HCT116 (cell line): ENCODE data around the gene PLXDC1. TPM values are rescaled to one million over a fixed set of nuclear protein-coding genes. Genes with fewer than 3 reads are reported as not detected.

Experiments
- ATAC-seq: fragments of 200-7000 bp; cut with Tn5 transposase; 2 replicates; pipeline ENCODE4 v1.9.1; 2020; ENCODE audit warnings: mild to moderate bottlenecking, moderate library complexity
- BruUV-seq: library from RNA; stranded (reverse); fragments of 400-500 nt; replicated peaks from 2 replicates; lab custom pipeline; 2021; lab: Mats Ljungman, UMichigan
- CTCF ChIA-PET: fragments of 300-600 bp; sonication (Branson Sonifier 250); formaldehyde crosslinking; loops from one replicate; lab custom pipeline; 2021; ENCODE audit warnings: antibody characterized with exemption; lab: Charles Lee
- POLR2A ChIA-PET: fragments of 300-600, 350-600 bp; sonication (Branson Sonifier 250); formaldehyde crosslinking; loops from one replicate; lab custom pipeline; 2021; ENCODE audit warnings: antibody characterized with exemption; lab: Charles Lee
- RAD21 ChIA-PET, 2 experiments: fragments of 300-600 bp; sonication (Branson Sonifier 250); formaldehyde crosslinking; loops; one replicate each; lab custom pipeline; 2023; ENCODE audit warnings: low total read pairs in 2 of 2; ENCODE audit not compliant: uncharacterized antibody in 2 of 2, unreplicated experiment in 2 of 2, low non-redundant PET in 1 of 2; lab: Charles Lee
- DNase-seq: peaks from one replicate; pipeline ENCODE4 v3.0.0-alpha.2; 2010; ENCODE audit warnings: low read depth, low spot score
- H2AFZ ChIP-seq: fragments of 200-600 bp; shearing (Covaris generic), sonication (generic); 2 replicates; pipeline ENCODE4 v1.6.1; 2017; ENCODE audit warnings: low read depth, mixed run types, mixed read lengths, antibody characterized with exemption, low read length; ENCODE audit not compliant: poor library complexity, severe bottlenecking
- H3K27ac ChIP-seq: 2 replicates; pipeline ENCODE4 v1.5.1; 2012; ENCODE audit warnings: low read depth, low read length
- H3K27me3 ChIP-seq: fragments of 200-600 bp; sonication (generic); 2 replicates; pipeline ENCODE4 v1.6.1; 2016; ENCODE audit warnings: mixed run types, low read length, mixed read lengths; ENCODE audit not compliant: insufficient read depth
- H3K36me3 ChIP-seq, 2 experiments: fragments of 200-500 bp in 1 of 2; fragments of 200-600 bp in 1 of 2; sonication (Bioruptor generic) in 1 of 2; sonication (generic) in 1 of 2; 2 replicates each; pipeline versions ENCODE4 v1.5.1 to v1.6.1; 2014 to 2016; ENCODE audit warnings: low read length in 2 of 2, inconsistent platforms in 1 of 2, mixed read lengths in 1 of 2, mixed run types in 1 of 2; ENCODE audit not compliant: insufficient read depth in 2 of 2, control insufficient read depth in 1 of 2
- H3K4me1 ChIP-seq, 2 experiments: fragments of 200-600 bp in 1 of 2; sonication (generic) in 1 of 2; 2 replicates each; pipeline versions ENCODE4 v1.5.1 to v1.6.1; 2012 to 2017; ENCODE audit warnings: low read length in 2 of 2, inconsistent platforms in 1 of 2, mild to moderate bottlenecking in 1 of 2, mixed read lengths in 1 of 2, mixed run types in 1 of 2, moderate library complexity in 1 of 2; ENCODE audit not compliant: insufficient read depth in 2 of 2, control insufficient read depth in 1 of 2
- H3K4me2 ChIP-seq: fragments of 200-600 bp; sonication (generic); 2 replicates; pipeline ENCODE4 v1.6.1; 2017; ENCODE audit warnings: mixed run types, low read length, mixed read lengths
- H3K4me3 ChIP-seq, 2 experiments: fragments of 200-600 bp in 1 of 2; sonication (generic) in 1 of 2; replicated peaks in 1 of 2; 2 replicates each; pipeline ENCODE4 v1.5.1; 2011 to 2016; ENCODE audit warnings: low read length in 2 of 2, control low read depth in 1 of 2, low read depth in 1 of 2, mild to moderate bottlenecking in 1 of 2, mixed read lengths in 1 of 2, mixed run types in 1 of 2
- H3K79me2 ChIP-seq: fragments of 200-600 bp; sonication (generic); 2 replicates; pipeline ENCODE4 v1.6.1; 2017; ENCODE audit warnings: mild to moderate bottlenecking, mixed run types, low read length, moderate library complexity, mixed read lengths; ENCODE audit not compliant: insufficient read depth
- H3K9ac ChIP-seq: fragments of 200-600 bp; sonication (generic); 2 replicates; pipeline ENCODE4 v1.6.1; 2016; ENCODE audit warnings: low read length, mixed read lengths
- H3K9me2 ChIP-seq: fragments of 200-600 bp; sonication (generic), shearing (Covaris generic); 2 replicates; pipeline ENCODE4 v1.6.1; 2017; ENCODE audit warnings: mixed run types, mild to moderate bottlenecking, moderate library complexity; ENCODE audit not compliant: insufficient read depth
- H3K9me3 ChIP-seq, 2 experiments: fragments of 200-500 bp in 1 of 2; fragments of 200-600 bp in 1 of 2; sonication (Bioruptor generic) in 1 of 2; sonication (generic) in 1 of 2; 2 replicates each; pipeline ENCODE4 v1.6.1; 2014 to 2017; ENCODE audit warnings: low read length in 2 of 2, mixed read lengths in 2 of 2, inconsistent platforms in 1 of 2, low read depth in 1 of 2, mild to moderate bottlenecking in 1 of 2, mixed run types in 1 of 2, moderate library complexity in 1 of 2; ENCODE audit not compliant: control insufficient read depth in 1 of 2, insufficient read depth in 1 of 2
- H4K20me1 ChIP-seq: fragments of 200-600 bp; sonication (generic), shearing (Covaris generic); 2 replicates; pipeline ENCODE4 v1.6.1; 2017; ENCODE audit warnings: mixed run types, mild to moderate bottlenecking, moderate library complexity; ENCODE audit not compliant: insufficient read depth
- ELF1 ChIP-seq: IDR thresholded peaks from 2 replicates; pipeline ENCODE4 v1.6.1; 2012; ENCODE audit warnings: low read depth, borderline replicate concordance
- POLR2A ChIP-seq: IDR thresholded peaks from 2 replicates; pipeline ENCODE4 v1.7.0; 2011; ENCODE audit warnings: borderline replicate concordance; ENCODE audit not compliant: insufficient read depth, insufficient read length; ENCODE audit errors: extremely low read depth
- SIN3A ChIP-seq: IDR thresholded peaks from 2 replicates; pipeline ENCODE4 v1.6.1; 2012; ENCODE audit warnings: low read depth
- SRF ChIP-seq: IDR thresholded peaks from 2 replicates; pipeline ENCODE4 v1.6.1; 2012; ENCODE audit warnings: low read depth
- TCF7L2 ChIP-seq: IDR thresholded peaks from 2 replicates; pipeline ENCODE4 v1.7.0; 2011; ENCODE audit warnings: borderline replicate concordance, inconsistent platforms; ENCODE audit not compliant: insufficient read depth, insufficient read length; ENCODE audit errors: extremely low read depth
- ZFX ChIP-seq: fragments of 450-650 bp; IDR thresholded peaks from 2 replicates; pipeline ENCODE4 v1.6.1; 2017
- intact Hi-C: fragments of 100-400 bp; cut with micrococcal nuclease; formaldehyde crosslinking; loops from 2 replicates; pipeline ENCODE4 v1.10.0; 2022
- total RNA-seq: library from RNA; stranded (reverse); gene quantifications from one replicate; pipeline ENCODE4 v1.2.1, GENCODE V29; 2021; ENCODE audit not compliant: unreplicated experiment
- TF ChIP-seq, protein P1 (sequence below), 3 experiments: fragments of 200-600 bp in 1 of 3; sonication (generic) in 1 of 3; IDR thresholded peaks in 2 of 3; conservative IDR thresholded peaks in 1 of 3; 2 replicates each; pipeline ENCODE4 v1.5.1; 2012 to 2017; ENCODE audit warnings: low read depth in 2 of 3, low read length in 2 of 3, antibody characterized with exemption in 1 of 3, borderline replicate concordance in 1 of 3, control low read depth in 1 of 3, mild to moderate bottlenecking in 1 of 3, mixed read lengths in 1 of 3, mixed run types in 1 of 3, moderate library complexity in 1 of 3; ENCODE audit not compliant: insufficient read depth in 1 of 3
- TF ChIP-seq, protein P2 (sequence below): IDR thresholded peaks from 2 replicates; pipeline ENCODE4 v1.6.1; 2012

The PLXDC1 gene
- total RNA-seq, 1 experiment from 2014 or later: 1.8 TPM

- intact Hi-C loops: no loop called here
- no peak overlapping the region for H3K27ac ChIP-seq
- DNase-seq: no peak
Observed at GRCh38 chr17:39187152-39187830, 35.9 kb upstream of the PLXDC1 start.

GRCh38 chr17:39186481-39187002 is 35.1 kb upstream of the PLXDC1 start:
- ChIA-PET CTCF (interaction anchor here (0.9 kb wide), 1 partner anchor 22 kb away, joined by 4 read pairs; no protein-coding TSS in a partner anchor), POLR2A (no interaction called here), RAD21 (no interaction called here)
- BruUV-seq: no TSS peak
- Histone ChIP-seq H4K20me1 (no peaks in the 10 kb centered on the region), H3K9ac (no peak overlapping the region), H3K27ac (no peak overlapping the region), H3K27me3 (no peaks in the 10 kb centered on the region), H2AFZ (no peak overlapping the region), H3K4me2 (no peak overlapping the region), H3K4me1 (no peaks in the 10 kb centered on the region), H3K79me2 (no peaks in the 10 kb centered on the region), H3K9me2 (no peaks in the 10 kb centered on the region), H3K36me3 (peaks cover 12 to 26% of the 10 kb centered on the region in 2 experiments; a peak in 3 of 4 replicates), H3K4me3 (no peak overlapping the region), H3K9me3 (no peaks in the 10 kb centered on the region)
- intact Hi-C loops: no loop called here
- TF ChIP-seq, protein P1, sequence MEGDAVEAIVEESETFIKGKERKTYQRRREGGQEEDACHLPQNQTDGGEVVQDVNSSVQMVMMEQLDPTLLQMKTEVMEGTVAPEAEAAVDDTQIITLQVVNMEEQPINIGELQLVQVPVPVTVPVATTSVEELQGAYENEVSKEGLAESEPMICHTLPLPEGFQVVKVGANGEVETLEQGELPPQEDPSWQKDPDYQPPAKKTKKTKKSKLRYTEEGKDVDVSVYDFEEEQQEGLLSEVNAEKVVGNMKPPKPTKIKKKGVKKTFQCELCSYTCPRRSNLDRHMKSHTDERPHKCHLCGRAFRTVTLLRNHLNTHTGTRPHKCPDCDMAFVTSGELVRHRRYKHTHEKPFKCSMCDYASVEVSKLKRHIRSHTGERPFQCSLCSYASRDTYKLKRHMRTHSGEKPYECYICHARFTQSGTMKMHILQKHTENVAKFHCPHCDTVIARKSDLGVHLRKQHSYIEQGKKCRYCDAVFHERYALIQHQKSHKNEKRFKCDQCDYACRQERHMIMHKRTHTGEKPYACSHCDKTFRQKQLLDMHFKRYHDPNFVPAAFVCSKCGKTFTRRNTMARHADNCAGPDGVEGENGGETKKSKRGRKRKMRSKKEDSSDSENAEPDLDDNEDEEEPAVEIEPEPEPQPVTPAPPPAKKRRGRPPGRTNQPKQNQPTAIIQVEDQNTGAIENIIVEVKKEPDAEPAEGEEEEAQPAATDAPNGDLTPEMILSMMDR (IDR thresholded peaks at IDR 0.05 in 2 of 3, conservative IDR thresholded peaks at IDR 0.05 in 1 of 3; ENCODE audit: borderline replicate concordance in 1 of 3, insufficient read depth in 1 of 3, low read depth in 2 of 3, low read length in 2 of 3): no peak
- no peak for TF ChIP-seq SRF
- TF ChIP-seq POLR2A: no peak
- no peak for TF ChIP-seq SIN3A
- no peak for TF ChIP-seq TCF7L2
- no peak for TF ChIP-seq ELF1
- TF ChIP-seq, protein P2, sequence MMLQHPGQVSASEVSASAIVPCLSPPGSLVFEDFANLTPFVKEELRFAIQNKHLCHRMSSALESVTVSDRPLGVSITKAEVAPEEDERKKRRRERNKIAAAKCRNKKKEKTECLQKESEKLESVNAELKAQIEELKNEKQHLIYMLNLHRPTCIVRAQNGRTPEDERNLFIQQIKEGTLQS: no peak
- DNase-seq: no peak
- no peak for ATAC-seq

More at GRCh38 chr17:39187152-39187830, 35.9 kb upstream of the PLXDC1 start:
- Histone ChIP-seq H3K4me3 (no peak overlapping the region), H3K9me2 (no peaks in the 10 kb centered on the region), H3K36me3 (peaks cover 12 to 28% of the 10 kb centered on the region in 2 experiments; a peak in 3 of 4 replicates), H3K4me1 (no peaks in the 10 kb centered on the region), H3K9ac (no peak overlapping the region), H3K4me2 (no peak overlapping the region), H3K79me2 (no peaks in the 10 kb centered on the region), H2AFZ (no peak overlapping the region), H3K27me3 (no peaks in the 10 kb centered on the region), H3K9me3 (no peaks in the 10 kb centered on the region), H4K20me1 (no peaks in the 10 kb centered on the region)
- no TSS peak for BruUV-seq
- ChIA-PET CTCF (no interaction called here), POLR2A (no interaction called here), RAD21 (no interaction called here)
- no peak for ATAC-seq
- no peak for TF ChIP-seq ZFX
